HT1080 (cell line): ENCODE measurements around the gene PEX19. TPM values are rescaled to one million over a fixed set of nuclear protein-coding genes. Genes with fewer than 3 reads are reported as not detected.
"Not testable (repeated sequence)": the region's sequence is repeated elsewhere in the genome, so short reads cannot be mapped to it uniquely, and the experiment has no call there.

Experiments
- DNase-seq: peaks from one replicate; pipeline ENCODE4 v3.0.0-alpha.2; 2015; ENCODE audit warnings: low read depth
- polyA plus RNA-seq, 2 experiments: library from polyadenylated mRNA; depleted of rRNA; stranded (reverse); fragments of >200 nt; gene quantifications; 2 replicates each; pipeline ENCODE4 v1.2.3, GENCODE V29; 2015
- total RNA-seq: library from RNA; depleted of rRNA; stranded (reverse); fragments of >200 nt; shearing (Covaris generic); gene quantifications from 2 replicates; pipeline ENCODE4 v1.2.3, GENCODE V29; 2014; rRNA removed

The PEX19 gene
- total RNA-seq = 26.9 and 27.6 TPM in 2 replicates
- 33.5 and 38.1 TPM in 2 replicates for polyA plus RNA-seq (2015; cell fraction: cytosol; rRNA removed)
- 48.8 and 49.7 TPM in 2 replicates for polyA plus RNA-seq (2015; cell fraction: nucleus; rRNA removed)

GRCh38 chr1:160284782-160285344 lies at the start of gene PEX19:
Gene PEX19 (minus strand): TSS chr1:160285133. CDS start chr1:160285124, 9 bp downstream.
- DNase-seq = peak; percentile 88

GRCh38 chr1:160332516-160332915 lies 47.6 kb upstream of the PEX19 start:
- no peak for DNase-seq

GRCh38 chr1:160330119-160330518 lies 45.2 kb upstream of the PEX19 start:
- DNase-seq = no peak

- no peak for DNase-seq
These were observed 43.3 kb upstream of the PEX19 start for GRCh38 chr1:160328184-160328583.

DNA sequence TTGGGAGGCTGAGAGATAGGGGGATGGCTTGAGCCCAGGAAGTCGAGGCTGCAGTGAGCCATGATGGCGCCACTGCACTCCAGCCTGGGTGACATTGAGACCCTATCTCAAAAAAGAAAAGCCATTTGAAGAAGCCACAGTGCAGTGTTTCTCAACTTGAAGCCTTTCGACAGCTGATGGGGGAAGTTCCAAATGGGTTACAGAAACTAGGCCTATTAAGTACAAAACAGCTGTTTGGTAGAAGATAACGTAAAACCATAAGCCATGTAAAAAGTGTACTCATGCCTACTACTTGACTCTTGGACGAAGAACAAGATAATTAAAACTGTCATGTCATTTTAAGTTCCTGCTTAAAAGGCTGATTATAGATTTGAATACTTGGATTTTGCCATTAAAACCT lies 41.5 kb upstream of the PEX19 start:
- DNase-seq = no peak

GRCh38 chr1:160325252-160325651 lies 40.3 kb upstream of the PEX19 start:
- DNase-seq = no peak

DNA sequence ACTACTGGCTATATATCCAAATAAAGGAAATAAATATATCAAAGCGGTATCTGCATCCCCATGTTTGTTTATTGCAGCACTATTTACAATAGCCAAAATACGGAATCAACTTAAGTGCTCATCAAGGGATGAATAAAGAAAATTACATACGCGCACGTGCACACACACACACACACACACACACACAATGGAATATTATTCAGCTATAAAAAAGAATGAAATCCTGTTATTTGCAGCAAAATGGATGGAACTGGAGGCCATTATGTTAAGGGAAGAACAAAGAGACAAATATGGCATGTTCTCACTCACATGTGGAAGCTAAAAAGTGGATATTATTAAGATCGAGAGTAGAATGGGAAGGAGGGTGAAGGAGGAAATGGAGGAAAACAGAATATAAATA lies 37.9 kb upstream of the PEX19 start:
- no peak for DNase-seq

DNA sequence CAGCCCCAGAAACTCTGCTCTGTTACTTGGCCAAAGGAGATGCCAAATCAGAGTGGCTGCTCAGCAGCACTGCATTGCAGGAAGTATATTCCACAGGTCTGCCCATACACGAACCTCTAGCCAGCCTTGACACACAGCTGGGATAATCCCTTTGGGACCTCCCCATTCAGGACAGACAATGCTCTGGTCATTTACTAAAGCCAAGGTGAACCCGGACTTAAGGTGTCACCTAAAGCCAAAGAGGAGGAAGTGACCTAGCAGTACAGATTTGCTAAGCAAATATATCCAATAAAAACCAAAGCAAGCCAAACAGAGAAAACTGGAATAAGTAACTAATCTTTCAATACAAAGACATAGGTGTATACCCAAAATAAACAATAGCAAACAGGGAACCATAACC lies 30.4 kb upstream of the PEX19 start:
- DNase-seq = no peak

DNA sequence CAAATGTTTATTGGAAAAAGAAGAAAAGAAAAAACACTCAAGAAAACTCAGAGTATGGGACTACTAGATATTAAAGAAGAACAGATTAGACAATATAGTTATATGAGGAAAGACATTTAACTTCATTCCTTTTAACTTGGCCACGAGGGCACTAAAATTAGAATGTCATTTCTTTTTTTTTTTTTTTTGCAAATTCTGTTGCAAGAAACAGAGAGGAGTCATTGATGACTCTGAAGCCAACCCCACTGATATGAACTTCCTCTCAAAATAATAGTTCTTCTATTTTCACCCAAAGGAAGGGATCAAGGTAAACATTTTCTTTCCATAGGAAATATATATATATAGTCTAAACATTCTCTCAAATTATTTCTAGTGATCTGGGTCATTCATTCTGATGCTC lies 24.6 kb upstream of the PEX19 start:
- DNase-seq = no peak

DNA sequence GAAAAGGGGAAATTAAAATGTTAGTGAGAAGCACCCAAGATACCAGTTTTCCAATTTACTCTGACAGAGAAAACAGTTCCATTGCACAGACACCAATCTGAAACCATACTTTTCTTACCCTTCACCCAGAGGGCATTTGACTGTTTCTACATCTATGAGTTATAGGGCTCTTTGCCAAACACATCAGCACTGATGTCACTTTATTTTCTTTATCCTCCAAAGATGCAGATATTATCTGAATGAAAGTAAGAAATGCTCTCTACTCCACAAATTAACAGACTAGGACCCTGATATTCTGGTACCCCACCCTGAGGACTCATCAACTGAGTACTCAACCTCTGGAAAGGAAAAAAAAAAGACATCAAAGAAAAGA lies 24.2 kb upstream of the PEX19 start:
- DNase-seq = no peak

GRCh38 chr1:160308451-160309184 lies 23.7 kb upstream of the PEX19 start:
- no peak for DNase-seq

DNA sequence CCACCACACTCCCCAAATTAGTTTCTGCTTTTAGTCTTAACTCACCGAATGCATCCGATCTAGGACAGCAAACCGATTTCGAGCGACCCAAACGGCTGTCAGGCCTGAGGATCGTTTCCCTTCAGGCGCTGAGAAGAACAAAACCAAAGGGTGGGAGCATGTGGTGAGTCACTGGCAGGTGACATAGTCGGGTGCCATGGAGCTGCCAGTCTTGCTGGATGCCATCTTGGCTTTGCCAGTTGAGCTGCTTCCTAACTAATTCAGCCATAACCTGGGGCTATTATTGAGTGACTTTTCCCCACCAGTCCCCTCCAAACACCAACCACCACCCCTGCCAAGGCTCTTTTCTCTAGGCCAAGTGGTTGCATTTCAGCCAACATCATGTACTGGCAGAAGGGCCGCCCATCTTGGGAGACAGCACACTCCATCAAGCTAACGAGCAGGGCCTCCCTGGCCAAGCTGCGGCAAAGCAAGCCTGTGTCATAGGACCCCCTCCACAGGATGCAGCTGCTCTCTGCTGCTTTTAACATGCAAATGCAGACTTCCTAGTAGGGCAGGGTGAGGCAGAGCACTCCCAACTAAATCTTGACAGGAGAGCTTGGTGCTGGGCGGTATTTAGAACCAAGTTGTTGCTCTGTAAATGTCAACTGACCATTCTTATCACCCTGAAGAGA lies 22.3 kb upstream of the PEX19 start:
- no peak for DNase-seq

GRCh38 chr1:160300173-160300572 lies 15.2 kb upstream of the PEX19 start:
- no peak for DNase-seq

GRCh38 chr1:160296036-160296435 lies 11.1 kb upstream of the PEX19 start:
- DNase-seq = no peak

- no peak for DNase-seq
These were observed 8.4 kb upstream of the PEX19 start for GRCh38 chr1:160293020-160293968.

DNA sequence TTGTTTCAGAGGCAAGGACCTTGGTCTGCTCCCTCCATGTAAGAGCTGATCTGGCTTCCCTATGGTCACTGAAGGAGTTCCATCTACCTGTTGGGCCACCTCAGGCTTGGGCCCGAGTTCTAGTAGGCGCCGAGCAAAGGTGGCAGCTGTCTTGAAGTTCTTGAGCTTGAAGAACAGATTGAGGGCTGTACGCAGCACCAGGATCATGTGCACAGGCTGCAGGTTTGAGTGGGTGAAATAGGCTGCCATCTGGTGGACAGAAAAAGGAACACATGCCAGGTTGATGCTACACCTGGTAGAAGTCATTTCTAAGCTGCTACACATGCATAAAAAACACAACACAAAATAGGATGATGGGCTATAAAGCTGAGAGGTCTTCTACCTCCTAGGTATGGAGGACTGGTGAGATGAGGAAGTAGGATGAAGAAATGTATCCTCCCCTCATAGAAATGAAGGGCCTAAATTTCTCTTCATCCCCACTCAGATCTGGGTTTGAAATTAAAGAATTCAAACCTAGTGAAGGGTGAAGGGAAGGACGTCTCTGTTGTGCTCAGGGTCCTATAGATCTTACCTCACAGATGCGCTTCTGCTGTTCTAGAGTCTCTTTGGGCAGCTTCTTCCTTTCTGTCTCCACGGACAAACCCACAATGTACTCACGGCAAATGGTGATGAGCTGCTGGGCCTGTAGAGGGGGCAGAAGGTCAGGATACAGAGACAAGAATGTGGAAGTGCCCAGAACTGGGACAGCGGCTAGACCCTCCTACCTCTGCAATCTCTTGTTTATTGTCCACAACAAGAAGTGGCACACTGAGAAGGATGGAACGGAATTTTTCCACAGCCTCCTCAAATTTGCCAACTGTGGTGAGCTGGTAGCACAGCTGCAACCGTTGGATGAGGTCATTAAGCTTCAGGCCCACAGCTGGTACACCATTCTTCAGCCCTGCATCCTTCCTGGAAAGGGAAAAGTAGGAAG lies 6.6 kb upstream of the PEX19 start:
- peak; percentile 73 for DNase-seq

GRCh38 chr1:160287769-160288168 lies 2.8 kb upstream of the PEX19 start:
- DNase-seq = not testable (repeated sequence)

DNA sequence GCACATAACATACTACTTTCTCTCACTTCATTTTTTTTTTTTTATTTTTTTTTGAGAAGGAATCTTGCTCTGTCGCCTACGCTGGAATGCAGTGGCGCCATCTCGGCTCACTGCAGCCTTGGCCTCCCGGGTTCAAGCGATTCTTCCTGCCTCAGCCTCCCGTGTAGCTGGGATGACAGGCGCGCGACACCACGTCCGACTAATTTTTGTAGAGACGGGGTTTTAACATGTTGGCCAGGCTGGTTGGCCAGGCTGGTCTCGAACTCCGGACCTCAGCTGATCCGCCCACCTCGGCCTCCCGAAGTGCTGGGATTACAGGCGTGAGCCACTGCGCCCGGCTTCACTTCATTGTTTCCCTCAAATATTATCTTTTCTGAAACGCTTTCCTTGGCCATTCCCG lies 573 bp upstream of the PEX19 start:
- DNase-seq = no peak

DNA sequence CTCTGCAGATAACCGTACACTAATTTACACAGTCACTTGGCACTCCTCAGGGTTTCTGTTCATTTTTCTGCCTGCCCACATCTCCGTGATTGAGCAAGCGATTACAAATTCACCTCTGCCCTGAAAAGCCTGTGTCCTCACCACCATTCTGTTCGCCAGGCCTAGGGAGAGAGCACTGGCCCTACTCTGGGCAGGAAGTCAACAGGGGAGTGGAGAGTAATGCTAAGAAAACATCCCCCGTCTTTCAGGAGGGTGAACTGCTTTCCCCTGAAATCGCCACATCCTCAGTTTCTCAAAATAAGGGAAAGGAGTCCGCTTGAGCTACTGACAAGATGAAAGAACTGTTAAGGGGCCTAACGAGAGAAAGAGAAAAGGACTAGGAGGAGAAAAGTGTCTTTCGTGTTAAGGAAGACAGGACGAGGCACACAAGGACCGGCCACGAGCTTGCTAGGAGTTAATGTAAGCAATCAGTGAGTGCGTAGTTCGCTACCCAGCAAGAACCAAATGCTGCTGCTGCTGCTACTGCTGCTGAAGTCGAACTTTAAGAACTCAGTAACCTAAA lies 632 bp downstream of the PEX19 start:
- DNase-seq = no peak

GRCh38 chr1:160282807-160283206 lies 2.1 kb downstream of the PEX19 start:
- DNase-seq = no peak
